ENCODE results near the gene CUTA.

The CUTA gene

DNA sequence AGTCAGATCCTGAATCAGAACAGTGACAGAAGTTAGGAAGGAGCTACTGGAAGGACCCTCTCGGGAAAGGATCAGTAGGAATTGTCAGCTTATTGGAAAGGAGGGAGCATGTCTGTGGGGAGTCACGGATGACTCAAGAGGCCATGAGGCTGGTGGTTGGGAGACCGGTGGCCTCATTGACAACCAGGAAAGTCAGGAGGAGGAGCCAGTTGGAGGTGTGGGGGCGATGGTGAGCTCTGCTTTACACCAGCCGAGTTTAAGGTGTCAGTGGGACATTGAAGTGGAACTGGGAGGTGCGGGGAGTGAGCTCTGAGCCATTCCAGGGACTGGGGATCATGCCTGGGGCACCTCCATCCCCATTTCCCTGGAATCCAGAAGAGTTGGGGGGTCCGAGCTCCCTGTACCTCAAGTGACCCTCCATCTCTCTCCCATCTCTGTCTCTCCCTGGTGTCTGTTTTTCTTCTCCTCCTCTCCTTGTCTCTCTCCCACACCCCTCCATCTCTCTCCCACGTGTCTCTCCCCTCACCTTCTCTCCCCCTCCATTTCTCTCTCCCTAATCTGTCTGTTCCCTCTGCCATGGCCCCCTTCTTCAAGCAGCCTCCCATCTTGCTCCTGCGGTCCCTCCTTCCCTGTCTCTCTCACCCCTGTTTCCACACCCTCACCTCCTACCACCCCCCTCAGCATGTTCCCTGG lies 22.2 kb upstream of the CUTA start:
- no peak overlapping the region for H3K27ac ChIP-seq (ENCODE audit: low read depth, low read length)
- no peaks in the 10 kb centered on the region for H3K27me3 ChIP-seq (ENCODE audit: control insufficient read depth in 1 of 2, insufficient read depth in 2 of 2, low read length in 2 of 2)
- H3K4me3 ChIP-seq (ENCODE audit: low read depth in 1 of 2, low read length in 2 of 2), result no peak overlapping the region
- peaks cover 0 to 39% of the 10 kb centered on the region in 2 donors for H3K36me3 ChIP-seq (ENCODE audit: control insufficient read depth in 1 of 2, insufficient read depth in 2 of 2, low read length in 2 of 2)
- H3K9me3 ChIP-seq (ENCODE audit: control insufficient read depth in 1 of 2, low read length in 2 of 2), result no peaks in the 10 kb centered on the region
- H3K9ac ChIP-seq (ENCODE audit: low read depth in 1 of 2, low read length in 2 of 2), result no peak overlapping the region
- H3K4me1 ChIP-seq (ENCODE audit: control insufficient read depth in 1 of 2, insufficient read depth in 2 of 2, low read length in 2 of 2), result no peaks in the 10 kb centered on the region

DNA sequence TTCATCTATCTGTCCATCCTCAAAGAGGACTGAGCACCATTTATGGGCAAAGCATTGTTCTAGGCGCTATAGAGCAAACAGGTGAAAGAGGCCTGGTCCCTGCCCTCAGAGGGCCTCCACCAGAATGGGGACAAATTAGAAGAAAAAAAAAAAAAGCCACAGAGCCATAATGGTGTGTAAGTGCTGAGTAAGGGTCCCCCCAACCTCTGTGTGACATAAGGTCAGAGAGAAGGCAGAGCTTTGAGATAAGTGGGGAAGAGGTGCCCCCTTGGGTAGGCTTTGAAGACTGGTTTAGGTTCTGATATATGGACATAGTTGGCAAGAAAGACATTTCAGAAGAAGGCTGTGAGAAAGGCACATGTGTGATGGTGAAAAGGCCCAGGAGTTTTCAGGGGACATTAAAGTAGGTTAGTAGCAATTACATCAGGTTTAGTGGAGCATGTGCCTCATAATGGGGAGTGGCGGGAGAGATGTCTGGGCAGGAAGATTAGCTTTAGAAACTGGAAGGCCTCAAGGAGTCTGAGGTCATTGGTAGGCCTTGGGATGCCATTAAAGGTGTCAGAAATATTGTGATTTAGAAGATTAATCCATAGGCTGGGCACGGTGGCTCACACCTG lies 21.2 kb upstream of the CUTA start:
- H3K9ac ChIP-seq (ENCODE audit: low read depth in 1 of 2, low read length in 2 of 2), result no peak overlapping the region
- no peaks in the 10 kb centered on the region for H3K27me3 ChIP-seq (ENCODE audit: control insufficient read depth in 1 of 2, insufficient read depth in 2 of 2, low read length in 2 of 2)
- no peak overlapping the region for H3K27ac ChIP-seq (ENCODE audit: low read depth, low read length)
- H3K4me1 ChIP-seq (ENCODE audit: control insufficient read depth in 1 of 2, insufficient read depth in 2 of 2, low read length in 2 of 2), result no peaks in the 10 kb centered on the region
- no peak overlapping the region for H3K4me3 ChIP-seq (ENCODE audit: low read depth in 1 of 2, low read length in 2 of 2)
- peaks cover 0 to 38% of the 10 kb centered on the region in 2 donors for H3K36me3 ChIP-seq (ENCODE audit: control insufficient read depth in 1 of 2, insufficient read depth in 2 of 2, low read length in 2 of 2)
- H3K9me3 ChIP-seq (ENCODE audit: control insufficient read depth in 1 of 2, low read length in 2 of 2), result no peaks in the 10 kb centered on the region

DNA sequence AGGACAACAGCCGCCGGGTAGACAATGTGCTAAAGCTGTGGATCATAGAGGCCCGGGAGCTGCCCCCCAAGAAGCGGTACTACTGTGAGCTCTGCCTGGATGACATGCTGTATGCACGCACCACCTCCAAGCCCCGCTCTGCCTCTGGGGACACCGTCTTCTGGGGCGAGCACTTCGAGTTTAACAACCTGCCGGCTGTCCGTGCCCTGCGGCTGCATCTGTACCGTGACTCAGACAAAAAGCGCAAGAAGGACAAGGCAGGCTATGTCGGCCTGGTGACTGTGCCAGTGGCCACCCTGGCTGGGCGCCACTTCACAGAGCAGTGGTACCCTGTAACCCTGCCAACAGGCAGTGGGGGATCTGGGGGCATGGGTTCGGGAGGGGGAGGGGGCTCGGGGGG lies 19.8 kb upstream of the CUTA start:
- Histone ChIP-seq H3K9ac (ENCODE audit: low read depth in 1 of 2, low read length in 2 of 2) (no peak overlapping the region), H3K4me3 (ENCODE audit: low read depth in 1 of 2, low read length in 2 of 2) (no peak overlapping the region), H3K36me3 (ENCODE audit: control insufficient read depth in 1 of 2, insufficient read depth in 2 of 2, low read length in 2 of 2) (peaks cover 0 to 29% of the 10 kb centered on the region in 2 donors), H3K27me3 (ENCODE audit: control insufficient read depth in 1 of 2, insufficient read depth in 2 of 2, low read length in 2 of 2) (no peaks in the 10 kb centered on the region), H3K9me3 (ENCODE audit: control insufficient read depth in 1 of 2, low read length in 2 of 2) (no peaks in the 10 kb centered on the region), H3K27ac (ENCODE audit: low read depth, low read length) (no peak overlapping the region), H3K4me1 (ENCODE audit: control insufficient read depth in 1 of 2, insufficient read depth in 2 of 2, low read length in 2 of 2) (no peaks in the 10 kb centered on the region)

DNA sequence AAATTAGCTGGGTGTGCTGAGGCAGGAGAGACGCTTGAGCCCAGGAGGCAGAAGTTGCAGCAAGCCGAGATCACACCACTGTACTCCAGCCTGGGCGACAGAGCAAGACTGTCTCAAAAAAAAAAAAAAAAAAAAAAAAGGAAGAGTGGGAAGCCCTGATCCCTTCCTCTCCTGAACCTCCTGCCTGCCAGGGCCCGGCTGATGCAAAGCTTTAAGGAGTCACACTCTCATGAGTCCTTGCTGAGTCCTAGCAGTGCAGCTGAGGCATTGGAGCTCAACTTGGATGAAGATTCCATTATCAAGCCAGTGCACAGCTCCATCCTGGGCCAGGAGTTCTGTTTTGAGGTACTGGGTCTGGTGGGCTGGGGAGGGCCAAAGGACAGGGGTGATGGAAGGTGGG lies 17.1 kb upstream of the CUTA start:
- no peak overlapping the region for H3K27ac ChIP-seq (ENCODE audit: low read depth, low read length)
- H3K9ac ChIP-seq (ENCODE audit: low read depth in 1 of 2, low read length in 2 of 2), result no peak overlapping the region
- no peaks in the 10 kb centered on the region for H3K27me3 ChIP-seq (ENCODE audit: control insufficient read depth in 1 of 2, insufficient read depth in 2 of 2, low read length in 2 of 2)
- H3K9me3 ChIP-seq (ENCODE audit: control insufficient read depth in 1 of 2, low read length in 2 of 2), result no peaks in the 10 kb centered on the region
- peaks cover 9 to 17% of the 10 kb centered on the region in 2 donors for H3K4me1 ChIP-seq (ENCODE audit: control insufficient read depth in 1 of 2, insufficient read depth in 2 of 2, low read length in 2 of 2)
- no peak overlapping the region for H3K4me3 ChIP-seq (ENCODE audit: low read depth in 1 of 2, low read length in 2 of 2)
- H3K36me3 ChIP-seq (ENCODE audit: control insufficient read depth in 1 of 2, insufficient read depth in 2 of 2, low read length in 2 of 2), result peaks cover 0 to 23% of the 10 kb centered on the region in 2 donors

DNA sequence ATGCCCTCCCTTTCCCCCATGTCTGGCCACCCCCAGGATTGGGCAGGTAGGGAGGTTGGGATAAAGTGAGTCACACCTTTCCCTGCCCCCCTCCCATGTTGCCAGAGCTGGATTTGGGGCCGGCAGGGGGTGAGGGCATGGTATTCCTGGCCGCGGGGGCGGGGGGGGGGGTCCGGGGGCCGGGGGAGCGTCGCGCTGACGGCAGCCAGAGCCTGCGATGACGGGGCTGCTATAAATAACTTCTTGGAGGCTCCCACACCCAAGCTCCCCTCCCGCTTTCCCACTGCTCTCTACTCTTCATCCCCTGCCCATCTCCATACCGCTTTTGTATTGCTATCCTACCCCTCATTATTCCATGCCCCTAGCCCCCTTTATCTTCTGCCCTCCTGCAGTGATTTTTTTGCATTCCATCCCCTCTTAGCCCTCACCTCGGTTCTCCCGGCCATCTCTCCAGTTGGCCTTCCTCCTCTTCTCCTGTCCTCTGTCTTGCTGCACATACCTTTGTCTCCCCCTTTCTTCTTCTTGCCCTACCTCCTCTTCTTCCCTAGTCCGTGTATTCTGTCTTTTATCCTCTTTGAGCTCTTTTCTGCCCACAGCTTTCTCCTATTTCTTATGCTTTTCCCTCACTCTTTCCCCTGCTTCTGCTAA lies 15.8 kb upstream of the CUTA start:
- Histone ChIP-seq H3K36me3 (ENCODE audit: control insufficient read depth in 1 of 2, insufficient read depth in 2 of 2, low read length in 2 of 2) (peaks cover 0 to 23% of the 10 kb centered on the region in 2 donors), H3K9me3 (ENCODE audit: control insufficient read depth in 1 of 2, low read length in 2 of 2) (no peaks in the 10 kb centered on the region), H3K27ac (ENCODE audit: low read depth, low read length) (no peak overlapping the region), H3K4me3 (ENCODE audit: low read depth in 1 of 2, low read length in 2 of 2) (no peak overlapping the region), H3K27me3 (ENCODE audit: control insufficient read depth in 1 of 2, insufficient read depth in 2 of 2, low read length in 2 of 2) (no peaks in the 10 kb centered on the region), H3K9ac (ENCODE audit: low read depth in 1 of 2, low read length in 2 of 2) (no peak overlapping the region), H3K4me1 (ENCODE audit: control insufficient read depth in 1 of 2, insufficient read depth in 2 of 2, low read length in 2 of 2) (peaks cover 22 to 30% of the 10 kb centered on the region in 2 donors)

DNA sequence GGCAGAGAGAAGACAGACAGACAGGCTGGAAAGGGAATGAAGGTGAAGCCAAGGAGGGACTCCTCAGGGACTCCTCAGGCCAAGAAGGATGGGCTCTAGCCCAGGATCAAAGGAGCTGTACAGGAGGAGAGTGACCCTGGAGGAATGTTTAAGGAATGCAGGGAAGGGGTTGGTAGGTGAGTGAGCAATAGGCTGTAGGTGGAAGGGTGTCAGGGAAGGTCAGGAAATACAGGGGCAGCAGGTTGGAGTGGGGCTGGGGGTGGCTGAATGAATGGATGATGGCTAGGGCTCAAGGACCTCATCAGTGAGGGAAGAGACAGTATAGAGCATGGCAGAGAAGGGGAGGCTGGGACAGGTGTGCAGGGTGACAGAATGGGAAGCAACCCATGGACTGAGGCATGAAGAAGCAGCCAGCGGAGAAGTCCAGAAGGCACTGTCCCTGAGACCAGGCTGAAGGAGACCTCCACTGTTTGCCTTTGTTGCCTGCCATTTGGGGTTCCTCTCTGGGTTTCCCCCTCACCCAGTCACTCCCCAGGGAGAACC lies 15.2 kb upstream of the CUTA start:
- peaks cover 0 to 20% of the 10 kb centered on the region in 2 donors for H3K36me3 ChIP-seq (ENCODE audit: control insufficient read depth in 1 of 2, insufficient read depth in 2 of 2, low read length in 2 of 2)
- H3K4me1 ChIP-seq (ENCODE audit: control insufficient read depth in 1 of 2, insufficient read depth in 2 of 2, low read length in 2 of 2), result peaks cover 27 to 35% of the 10 kb centered on the region in 2 donors
- no peak overlapping the region for H3K27ac ChIP-seq (ENCODE audit: low read depth, low read length)
- H3K9me3 ChIP-seq (ENCODE audit: control insufficient read depth in 1 of 2, low read length in 2 of 2), result no peaks in the 10 kb centered on the region
- H3K9ac ChIP-seq (ENCODE audit: low read depth in 1 of 2, low read length in 2 of 2), result no peak overlapping the region
- no peak overlapping the region for H3K4me3 ChIP-seq (ENCODE audit: low read depth in 1 of 2, low read length in 2 of 2)
- no peaks in the 10 kb centered on the region for H3K27me3 ChIP-seq (ENCODE audit: control insufficient read depth in 1 of 2, insufficient read depth in 2 of 2, low read length in 2 of 2)

DNA sequence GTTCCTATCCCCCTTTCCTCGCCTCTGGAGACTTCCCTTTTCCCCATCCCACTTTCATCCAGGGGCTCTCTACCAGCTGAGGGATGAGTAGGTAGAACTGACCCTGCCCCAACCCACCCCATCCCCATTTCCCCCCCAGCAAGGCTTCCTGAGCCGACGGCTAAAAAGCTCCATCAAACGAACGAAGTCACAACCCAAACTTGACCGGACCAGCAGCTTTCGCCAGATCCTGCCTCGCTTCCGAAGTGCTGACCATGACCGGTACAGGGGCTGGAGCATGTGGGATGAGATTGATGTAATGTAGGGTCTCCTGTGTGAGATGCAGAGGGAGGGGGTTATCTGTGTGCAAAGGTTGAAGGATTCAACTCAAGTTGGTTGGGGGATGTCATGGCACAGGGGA lies 14.6 kb upstream of the CUTA start:
- Histone ChIP-seq H3K4me3 (ENCODE audit: low read depth in 1 of 2, low read length in 2 of 2) (no peak overlapping the region), H3K9me3 (ENCODE audit: control insufficient read depth in 1 of 2, low read length in 2 of 2) (no peaks in the 10 kb centered on the region), H3K27me3 (ENCODE audit: control insufficient read depth in 1 of 2, insufficient read depth in 2 of 2, low read length in 2 of 2) (no peaks in the 10 kb centered on the region), H3K27ac (ENCODE audit: low read depth, low read length) (no peak overlapping the region), H3K9ac (ENCODE audit: low read depth in 1 of 2, low read length in 2 of 2) (no peak overlapping the region), H3K36me3 (ENCODE audit: control insufficient read depth in 1 of 2, insufficient read depth in 2 of 2, low read length in 2 of 2) (peaks cover 0 to 15% of the 10 kb centered on the region in 2 donors), H3K4me1 (ENCODE audit: control insufficient read depth in 1 of 2, insufficient read depth in 2 of 2, low read length in 2 of 2) (peaks cover 27 to 36% of the 10 kb centered on the region in 2 donors)

DNA sequence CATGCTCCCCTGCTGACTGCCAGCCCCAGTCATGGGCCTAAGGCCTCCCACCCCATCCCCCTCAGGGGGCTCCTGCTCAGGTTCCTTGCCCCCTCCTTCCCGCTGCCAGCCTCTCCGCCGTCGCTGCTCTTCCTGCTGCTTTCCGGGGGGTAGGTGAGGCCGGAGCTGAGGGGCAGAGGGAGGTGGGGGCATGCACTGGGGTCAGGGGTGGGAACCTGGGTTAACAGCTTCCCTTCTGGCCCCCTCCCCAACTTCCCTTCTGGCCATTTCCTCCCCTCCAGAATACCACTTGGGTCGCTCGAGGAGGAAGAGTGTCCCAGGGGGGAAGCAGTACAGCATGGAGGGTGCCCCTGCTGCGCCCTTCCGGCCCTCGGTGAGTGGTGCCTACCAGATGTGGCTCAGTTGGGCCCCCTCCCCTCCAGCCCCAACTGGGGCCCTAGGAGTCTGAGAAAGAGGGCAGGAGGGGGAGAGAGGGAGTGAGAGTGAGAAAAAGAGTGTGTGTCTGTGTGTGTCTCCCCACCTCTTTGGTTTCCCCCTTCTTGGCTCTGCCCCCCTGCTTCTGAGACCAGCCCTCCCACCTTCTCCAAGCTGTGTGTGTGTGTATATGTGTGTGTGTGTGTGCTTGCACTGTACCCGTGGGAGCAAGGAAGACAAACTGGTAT lies 14.1 kb upstream of the CUTA start:
- no peaks in the 10 kb centered on the region for H3K9me3 ChIP-seq (ENCODE audit: control insufficient read depth in 1 of 2, low read length in 2 of 2)
- H3K4me3 ChIP-seq (ENCODE audit: low read depth in 1 of 2, low read length in 2 of 2), result no peak overlapping the region
- no peak overlapping the region for H3K9ac ChIP-seq (ENCODE audit: low read depth in 1 of 2, low read length in 2 of 2)
- no peaks in the 10 kb centered on the region for H3K27me3 ChIP-seq (ENCODE audit: control insufficient read depth in 1 of 2, insufficient read depth in 2 of 2, low read length in 2 of 2)
- peaks cover 0 to 12% of the 10 kb centered on the region in 2 donors for H3K36me3 ChIP-seq (ENCODE audit: control insufficient read depth in 1 of 2, insufficient read depth in 2 of 2, low read length in 2 of 2)
- peaks cover 32 to 42% of the 10 kb centered on the region in 2 donors for H3K4me1 ChIP-seq (ENCODE audit: control insufficient read depth in 1 of 2, insufficient read depth in 2 of 2, low read length in 2 of 2)
- no peak overlapping the region for H3K27ac ChIP-seq (ENCODE audit: low read depth, low read length)

DNA sequence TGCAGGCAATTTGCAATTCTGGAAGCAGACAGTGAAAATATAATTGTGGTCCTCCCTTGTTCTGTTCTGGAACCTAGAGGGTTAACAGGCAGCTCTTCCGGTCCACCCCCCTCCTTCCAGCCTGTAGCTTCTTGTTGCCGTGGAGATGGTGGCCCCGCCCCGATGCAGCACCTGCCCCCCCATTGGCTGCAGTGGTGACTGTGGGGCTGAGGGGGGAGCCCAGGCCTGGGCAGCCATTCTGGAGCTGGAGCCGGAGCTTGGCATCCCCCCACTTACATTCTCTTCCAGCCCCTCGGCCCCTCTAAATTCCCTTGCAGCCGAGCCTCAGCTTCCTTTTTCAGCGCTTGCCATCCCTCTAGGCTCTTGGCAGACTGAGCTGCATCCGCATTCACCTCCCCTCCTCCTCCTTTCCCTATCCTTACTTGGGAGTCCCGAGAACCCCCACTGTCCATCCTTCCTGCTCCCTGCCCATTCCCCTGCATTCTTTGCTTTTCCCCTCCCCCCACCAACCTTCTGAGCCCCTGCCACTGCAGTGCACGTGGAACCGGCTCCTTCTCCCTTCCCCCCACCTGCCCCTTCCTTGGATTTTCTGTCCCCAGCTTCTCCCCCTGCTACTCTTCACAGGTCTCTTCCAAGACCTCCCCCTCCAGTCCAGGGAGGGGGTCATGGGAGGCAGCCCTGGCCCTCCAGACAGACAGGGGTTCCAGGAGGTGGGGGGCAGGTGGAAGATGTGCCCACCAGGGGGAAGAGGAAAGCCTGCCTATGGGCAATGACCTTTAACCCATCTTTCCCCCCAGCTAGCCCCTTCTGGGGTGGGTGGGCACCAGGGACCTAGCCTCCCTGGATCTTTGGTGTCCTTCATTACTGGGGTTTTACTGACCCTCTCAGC lies 13.3 kb upstream of the CUTA start:
- H3K27ac ChIP-seq (ENCODE audit: low read depth, low read length), result no peak overlapping the region
- peaks cover 0 to 7% of the 10 kb centered on the region in 2 donors for H3K36me3 ChIP-seq (ENCODE audit: control insufficient read depth in 1 of 2, insufficient read depth in 2 of 2, low read length in 2 of 2)
- peaks cover 33 to 47% of the 10 kb centered on the region in 2 donors for H3K4me1 ChIP-seq (ENCODE audit: control insufficient read depth in 1 of 2, insufficient read depth in 2 of 2, low read length in 2 of 2)
- peak overlapping the region; percentile 14 for H3K4me3 ChIP-seq (ENCODE audit: low read depth in 1 of 2, low read length in 2 of 2)
- H3K27me3 ChIP-seq (ENCODE audit: control insufficient read depth in 1 of 2, insufficient read depth in 2 of 2, low read length in 2 of 2), result no peaks in the 10 kb centered on the region
- H3K9ac ChIP-seq (ENCODE audit: low read depth in 1 of 2, low read length in 2 of 2), result no peak overlapping the region
- no peaks in the 10 kb centered on the region for H3K9me3 ChIP-seq (ENCODE audit: control insufficient read depth in 1 of 2, low read length in 2 of 2)

Data from duodenal mucosa (tissue), 2 donors.